HG03354 (cell line): ENCODE measurements around the gene ALCAM.

Experiments used
- ATAC-seq: cut with Tn5 transposase; IDR thresholded peaks from one replicate; pipeline ENCODE4 v1.9.1; 2021; ENCODE audit warnings: mild to moderate bottlenecking; ENCODE audit not compliant: unreplicated experiment, poor library complexity, severe bottlenecking

Gene ALCAM

GRCh38 chr3:105466495-105467404 lies 100.0 kb downstream of the ALCAM start:
- ATAC-seq, result no peak

DNA sequence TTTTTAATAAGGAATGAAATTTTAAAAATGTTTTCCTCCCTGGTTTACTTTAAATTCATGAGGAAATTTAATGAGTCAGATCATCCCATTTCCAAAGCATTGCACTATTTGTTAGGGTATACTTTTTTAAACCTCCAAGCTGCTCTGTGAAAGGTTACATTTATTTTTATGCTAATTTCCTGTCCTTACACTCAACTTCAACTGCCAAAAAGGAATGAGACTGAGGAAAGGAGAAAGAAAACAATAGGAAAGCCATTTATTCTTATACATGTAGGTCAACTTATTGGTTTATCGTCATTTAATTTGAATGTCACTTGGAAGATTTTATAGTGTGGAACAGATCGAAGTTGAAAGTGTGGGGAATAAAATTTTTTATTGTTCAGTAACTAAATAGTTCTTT lies 104.1 kb downstream of the ALCAM start:
- ATAC-seq, result no peak

DNA sequence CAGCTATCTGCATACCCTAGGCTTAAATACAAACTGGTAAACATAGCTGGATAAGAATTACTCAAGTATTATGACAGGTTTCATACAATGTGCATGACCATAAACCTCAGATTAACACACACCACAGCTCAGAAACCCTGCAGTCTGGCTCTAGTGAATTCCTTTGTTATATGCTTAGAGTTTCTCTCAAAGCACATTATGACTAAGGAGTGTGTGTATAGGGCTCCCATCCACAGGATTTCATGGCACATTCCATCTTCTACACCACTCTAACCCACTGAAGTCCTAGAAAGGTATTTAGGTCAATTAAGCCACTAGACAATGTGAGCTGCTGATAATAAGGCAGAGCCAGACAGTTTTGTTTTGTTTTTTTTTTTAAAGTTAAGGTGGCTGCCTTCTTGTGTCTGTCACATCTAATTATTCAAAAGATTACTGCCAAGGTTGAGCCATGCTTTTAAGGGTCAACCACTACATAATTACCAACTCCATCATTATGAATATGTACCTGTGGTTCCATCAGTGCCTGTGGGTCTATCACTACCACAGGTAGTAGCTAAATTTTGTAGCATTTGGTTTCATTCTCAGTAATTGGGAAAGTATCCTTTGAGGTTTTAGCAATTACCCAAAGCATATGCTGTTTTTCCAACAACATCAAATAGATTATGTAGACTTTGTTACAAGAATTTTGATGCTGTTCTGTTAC lies 107.0 kb downstream of the ALCAM start:
- ATAC-seq, result peak; percentile 76

GRCh38 chr3:105480768-105481167 lies 114.1 kb downstream of the ALCAM start:
- no peak for ATAC-seq

GRCh38 chr3:105483476-105483875 lies 116.8 kb downstream of the ALCAM start:
- ATAC-seq, result no peak

DNA sequence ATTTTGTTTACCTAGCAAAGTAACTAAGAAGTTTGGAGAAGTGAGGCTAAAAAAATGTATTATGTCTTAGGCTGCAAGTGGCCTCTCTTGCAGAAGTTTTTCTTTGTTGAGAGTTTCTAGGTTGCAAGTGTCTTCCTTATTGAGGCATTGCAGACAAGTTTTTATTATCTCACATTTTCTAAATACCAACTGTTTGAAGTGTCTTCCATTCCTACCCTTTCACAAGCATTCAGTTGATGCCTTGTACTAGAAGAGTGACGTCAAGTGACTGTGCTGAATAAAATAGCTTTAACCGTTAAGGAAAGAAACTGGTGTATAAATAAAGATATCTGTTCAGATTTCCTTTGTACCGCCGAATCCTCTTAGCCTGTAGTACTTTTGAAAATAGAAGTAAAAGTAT lies 123.3 kb downstream of the ALCAM start:
- no peak for ATAC-seq

GRCh38 chr3:105493305-105493892 lies 126.7 kb downstream of the ALCAM start:
- ATAC-seq, result no peak

GRCh38 chr3:105495021-105495420 lies 128.3 kb downstream of the ALCAM start:
- no peak for ATAC-seq

GRCh38 chr3:105496343-105496742 lies 129.6 kb downstream of the ALCAM start:
- no peak for ATAC-seq

GRCh38 chr3:105497386-105497785 lies 130.7 kb downstream of the ALCAM start:
- no peak for ATAC-seq

- no peak for ATAC-seq
These were observed 133.3 kb downstream of the ALCAM start for GRCh38 chr3:105499961-105500360.

GRCh38 chr3:105502333-105502732 lies 135.6 kb downstream of the ALCAM start:
- ATAC-seq, result no peak

DNA sequence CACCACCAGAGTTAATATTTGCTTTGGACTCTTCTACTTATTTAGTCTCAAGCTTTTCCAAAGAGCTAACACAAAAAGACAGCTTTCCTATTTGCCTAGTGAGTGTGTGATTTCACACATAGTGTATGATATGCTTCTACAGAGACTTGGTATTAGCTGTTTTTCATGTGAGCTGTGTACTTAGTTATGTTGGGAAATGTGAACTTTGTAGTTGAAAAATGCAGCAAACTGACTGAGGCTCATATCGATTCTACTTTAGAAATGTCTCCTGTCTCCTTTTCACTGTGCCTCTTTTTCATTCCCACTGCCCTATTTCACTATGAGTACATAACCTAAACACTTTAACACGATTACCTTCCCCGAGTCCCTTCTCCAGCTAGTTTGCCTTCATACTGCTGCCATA lies 136.5 kb downstream of the ALCAM start:
- ATAC-seq, result no peak

DNA sequence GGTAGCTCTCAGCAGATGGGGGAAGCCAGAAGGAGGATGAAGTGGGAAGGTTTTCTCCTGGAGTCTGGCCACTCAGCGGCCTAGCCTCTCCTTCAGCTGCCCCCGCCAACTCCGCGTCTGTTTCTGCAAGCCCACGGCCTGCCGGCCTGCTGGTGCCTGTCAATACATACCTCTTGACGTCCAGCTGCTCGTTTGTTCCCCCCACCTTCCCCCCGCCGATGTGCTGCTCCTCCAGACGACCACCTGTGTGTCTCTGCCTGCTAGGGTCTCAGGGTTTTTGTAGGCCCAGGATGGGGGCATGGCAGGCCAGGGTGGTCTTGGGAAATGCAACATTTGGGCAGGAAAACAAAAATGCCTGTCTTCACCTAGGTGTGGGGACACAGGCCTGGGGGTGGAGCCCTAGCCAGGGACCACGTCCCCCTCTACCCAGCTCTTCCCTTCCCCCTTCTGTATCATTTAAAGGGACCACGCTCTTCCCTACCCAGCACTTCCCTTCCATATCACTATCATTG lies 137.8 kb downstream of the ALCAM start:
- no peak for ATAC-seq

DNA sequence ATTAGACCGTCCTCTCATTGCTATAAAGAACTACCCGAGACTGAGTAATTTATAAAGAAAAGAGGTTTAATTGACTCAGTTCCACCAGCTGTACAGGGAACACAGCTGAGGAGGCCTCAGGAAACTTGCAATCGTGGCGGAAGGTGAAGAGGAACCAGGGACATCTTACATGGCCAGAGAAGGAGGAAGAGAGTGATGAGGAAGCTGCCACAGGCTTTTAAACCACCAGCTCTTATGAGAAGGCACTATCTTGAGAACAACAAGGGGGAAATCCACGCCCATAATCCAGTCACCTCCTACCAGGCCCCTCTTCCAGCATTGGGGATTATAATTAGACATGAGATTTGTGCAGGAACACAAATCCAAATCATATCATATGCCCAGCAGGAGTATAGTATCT lies 138.5 kb downstream of the ALCAM start:
- ATAC-seq, result no peak

DNA sequence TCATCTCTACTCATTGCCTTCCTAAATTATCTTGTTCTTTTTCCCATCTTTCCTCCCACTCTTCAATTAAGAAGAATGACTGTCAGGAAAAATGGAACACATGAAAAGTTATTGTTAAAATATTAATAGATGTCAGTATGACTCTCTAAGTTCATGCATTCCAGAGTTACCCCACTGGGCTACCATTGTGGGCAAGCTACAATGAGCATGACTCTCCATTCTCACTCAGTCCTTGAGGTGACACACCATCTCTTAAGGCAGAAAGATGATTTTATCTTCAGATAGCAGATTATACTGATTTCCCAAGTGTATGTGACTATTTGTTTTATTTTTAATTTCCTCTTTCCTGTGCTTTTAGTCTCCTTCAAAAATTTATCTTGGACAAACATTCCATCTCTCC lies 144.3 kb downstream of the ALCAM start:
- ATAC-seq, result no peak

GRCh38 chr3:105512061-105512460 lies 145.4 kb downstream of the ALCAM start:
- no peak for ATAC-seq

GRCh38 chr3:105513042-105513441 lies 146.3 kb downstream of the ALCAM start:
- ATAC-seq, result no peak

DNA sequence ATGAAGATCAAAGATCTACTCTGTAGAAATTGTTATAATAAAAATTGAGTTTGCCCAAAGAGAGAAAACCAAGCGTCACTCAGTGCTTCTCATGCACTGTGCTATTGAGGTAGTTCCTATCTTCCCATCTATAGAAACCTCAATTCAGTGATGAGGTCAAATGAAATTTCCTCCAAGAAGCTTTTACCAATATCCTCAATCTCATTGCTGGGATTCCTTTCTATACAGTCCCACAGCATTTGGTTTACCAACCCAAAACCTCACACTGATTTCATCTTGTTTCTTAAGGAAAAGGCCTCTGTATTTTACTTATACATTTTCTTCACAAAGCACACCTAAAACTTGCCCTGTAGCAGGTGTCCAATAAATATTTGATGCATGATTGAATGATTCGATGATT lies 147.2 kb downstream of the ALCAM start:
- no peak for ATAC-seq

DNA sequence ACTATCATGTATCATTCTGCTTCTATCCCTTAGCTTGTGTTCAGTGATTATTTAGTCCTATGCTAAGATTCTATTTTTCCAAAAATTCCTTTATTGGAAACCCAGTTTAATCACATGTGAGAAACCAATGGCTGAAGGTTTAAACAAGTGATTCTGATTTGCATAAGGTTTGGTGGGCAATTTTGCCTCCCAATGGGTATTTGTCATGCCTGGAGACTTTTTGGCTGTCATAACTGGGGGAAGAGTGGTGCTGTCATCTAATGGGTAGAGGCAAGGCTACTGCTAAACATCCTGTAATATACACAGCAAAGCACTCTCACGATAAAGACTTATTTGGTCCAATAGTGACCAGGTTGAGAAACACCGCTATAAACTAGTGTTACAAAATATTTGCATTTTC lies 148.7 kb downstream of the ALCAM start:
- no peak for ATAC-seq

- no peak for ATAC-seq
These were observed 150.3 kb downstream of the ALCAM start for GRCh38 chr3:105516972-105517371.
